Esophagus muscularis mucosa (tissue), 4 donors: ENCODE data around the gene SLC22A3. TPM values are rescaled to one million over a fixed set of nuclear protein-coding genes. Genes with fewer than 3 reads are reported as not detected.
A peak's percentile ranks its signal among the peaks of the same experiment; 100 is the strongest.

Experiments used
- DNase-seq: peaks from one replicate; pipeline ENCODE4 v3.0.0-alpha.2; 2017; ENCODE audit errors: extremely low spot score
- H3K27ac ChIP-seq, 4 donors: fragments of 200-600 bp; sonication (generic); replicated peaks in 1 of 4; 1 replicate in 3 of 4; 2 replicates in 1 of 4; pipeline ENCODE4 v1.5.1; 2016 to 2019; ENCODE audit warnings: mild to moderate bottlenecking in 1 of 4
- H3K27me3 ChIP-seq, 4 donors: fragments of 200-600 bp; sonication (generic); one replicate each; pipeline versions ENCODE4 v1.5.1 to v1.6.0; 2016 to 2019
- H3K36me3 ChIP-seq, 4 donors: fragments of 200-600 bp; sonication (generic); one replicate each; pipeline ENCODE4 v1.5.1; 2016 to 2019
- H3K4me1 ChIP-seq, 4 donors: fragments of 200-600 bp; sonication (generic); one replicate each; pipeline ENCODE4 v1.5.1; 2016 to 2019
- H3K4me3 ChIP-seq, 4 donors: fragments of 200-600 bp; sonication (generic); 1 replicate in 2 of 4; 2 replicates in 2 of 4; pipeline ENCODE4 v1.5.1; 2016 to 2019; ENCODE audit warnings: mild to moderate bottlenecking in 4 of 4, moderate library complexity in 1 of 4
- H3K9me3 ChIP-seq, 4 donors: fragments of 200-600 bp; sonication (generic); 1 replicate in 3 of 4; 2 replicates in 1 of 4; pipeline ENCODE4 v1.5.1; 2016 to 2019
- CTCF ChIP-seq, 3 experiments: fragments of 200-600 bp in 2 of 3; fragments of 450-650 bp in 1 of 3; sonication (generic) in 2 of 3; IDR thresholded peaks; one replicate each; pipeline ENCODE4 v1.5.1; 2017 to 2019; ENCODE audit warnings: antibody characterized with exemption in 3 of 3, mild to moderate bottlenecking in 2 of 3, moderate library complexity in 1 of 3
- EP300 ChIP-seq: sonication (generic); formaldehyde crosslinking; IDR thresholded peaks from one replicate; pipeline ENCODE4 v1.6.1; 2017; ENCODE audit warnings: antibody characterized with exemption
- POLR2A ChIP-seq: fragments of 450-650 bp; IDR thresholded peaks from one replicate; pipeline ENCODE4 v1.6.1; 2017; ENCODE audit warnings: antibody characterized with exemption, moderate library complexity, mild to moderate bottlenecking, low read depth
- POLR2AphosphoS5 ChIP-seq, 2 donors: sonication (generic); formaldehyde crosslinking; IDR thresholded peaks; one replicate each; pipeline ENCODE4 v1.6.1; 2017; ENCODE audit warnings: antibody characterized with exemption in 2 of 2
- WGBS: methylation state at CpG from one replicate; pipeline ENCODE4 v1.1.5; 2018; 5-methylcytosine and 5-hydroxymethylcytosine counted together
- intact Hi-C: fragments of 100-400 bp; cut with DNase I; formaldehyde crosslinking; loops from one replicate; pipeline ENCODE4 v1.15.1; 2023
- total RNA-seq, 4 donors: library from RNA; depleted of rRNA; stranded (reverse); fragments of >200 nt; gene quantifications; one replicate each; pipeline versions ENCODE4 v1.1.0 to v1.2.1, GENCODE V29; 2016

SLC22A3 gene
- total RNA-seq, 4 donors from 2014 or later: 16.8 to 20.4 (median 18.9) TPM

- peaks cover 7 to 44% (median 23%) of the 10 kb centered on the region in 4 donors for H3K4me1 ChIP-seq
- no peak for DNase-seq
- TF ChIP-seq CTCF (IDR thresholded peaks at IDR 0.05) (no peak), EP300 (no peak), POLR2A (no peak)
- H3K4me3 ChIP-seq: no peak overlapping the region
- 93% methylated on average over 1 of the region's 1 CpG for WGBS
- H3K9me3 ChIP-seq: no peaks in the 10 kb centered on the region
- intact Hi-C loops: no loop called here
- no peaks in the 10 kb centered on the region for H3K27me3 ChIP-seq
- no peaks in the 10 kb centered on the region for H3K36me3 ChIP-seq
- no peak overlapping the region for H3K27ac ChIP-seq
Measured at GRCh38 chr6:160396292-160396691, 48.1 kb downstream of the SLC22A3 start.

DNA sequence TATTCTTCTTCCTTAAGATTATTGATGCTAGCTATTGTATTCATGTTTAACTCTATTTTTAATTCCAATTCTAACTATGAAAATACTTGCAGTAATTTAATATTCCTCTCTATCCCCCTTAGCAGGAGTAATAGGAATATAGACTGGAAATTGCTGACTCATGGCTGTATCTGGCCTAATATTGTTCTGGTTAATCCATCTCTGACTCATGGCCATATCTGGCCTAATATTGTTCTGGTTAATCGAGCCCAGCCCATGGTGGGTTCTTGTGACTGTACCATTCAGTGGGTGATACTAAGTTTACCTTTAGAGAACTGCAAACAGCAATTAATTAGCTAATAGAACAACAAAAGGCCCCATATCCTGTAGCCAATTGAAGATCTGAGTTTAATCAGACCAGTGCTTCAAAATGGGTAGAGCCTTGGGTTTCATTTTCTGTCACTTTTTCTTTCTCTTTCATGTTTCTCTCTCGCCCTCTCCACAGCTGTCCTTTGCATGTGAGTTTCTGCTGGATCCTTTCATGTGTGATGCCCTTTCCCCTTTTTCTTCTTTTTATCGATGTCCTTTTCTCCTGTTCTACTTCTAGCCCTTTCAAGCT, 50.6 kb downstream of the SLC22A3 start:
- Histone ChIP-seq H3K9me3 (no peaks in the 10 kb centered on the region), H3K27ac (no peak overlapping the region), H3K27me3 (no peaks in the 10 kb centered on the region), H3K4me3 (no peak overlapping the region), H3K36me3 (no peaks in the 10 kb centered on the region), H3K4me1 (peaks cover 0 to 35% (median 14%) of the 10 kb centered on the region in 4 donors)
- 86% methylated on average over 3 of the region's 3 CpGs for WGBS
- TF ChIP-seq CTCF (IDR thresholded peaks at IDR 0.05) (no peak), EP300 (no peak), POLR2AphosphoS5 (IDR thresholded peaks at IDR 0.05) (no peak), POLR2A (no peak)
- intact Hi-C loops: no loop called here
- DNase-seq: no peak

- 65% methylated on average over 2 of the region's 2 CpGs for WGBS
- Histone ChIP-seq H3K27me3 (no peaks in the 10 kb centered on the region), H3K4me1 (peaks cover 0 to 29% (median 9%) of the 10 kb centered on the region in 4 donors), H3K9me3 (no peaks in the 10 kb centered on the region), H3K27ac (peak overlapping the region; percentile 14 to 70 (median 60)), H3K4me3 (no peak overlapping the region), H3K36me3 (no peaks in the 10 kb centered on the region)
- DNase-seq: no peak
- peak in 1 of 2 donors; percentile 66 for TF ChIP-seq POLR2AphosphoS5 (IDR thresholded peaks at IDR 0.05)
- peak; percentile 10 for TF ChIP-seq EP300
- no peak for TF ChIP-seq CTCF (IDR thresholded peaks at IDR 0.05)
- intact Hi-C loops: no loop called here
Measured at GRCh38 chr6:160400446-160400845, 52.3 kb downstream of the SLC22A3 start.

- H3K9me3 ChIP-seq: no peaks in the 10 kb centered on the region
- intact Hi-C loops: no loop called here
- 67% methylated on average over 5 of the region's 5 CpGs for WGBS
- no peaks in the 10 kb centered on the region for H3K27me3 ChIP-seq
- H3K4me3 ChIP-seq: no peak overlapping the region
- DNase-seq: no peak
- TF ChIP-seq EP300 (no peak), CTCF (IDR thresholded peaks at IDR 0.05) (no peak), POLR2AphosphoS5 (IDR thresholded peaks at IDR 0.05) (no peak), POLR2A (no peak)
- no peaks in the 10 kb centered on the region for H3K4me1 ChIP-seq
- no peaks in the 10 kb centered on the region for H3K36me3 ChIP-seq
- H3K27ac ChIP-seq: no peak overlapping the region
Measured at GRCh38 chr6:160408528-160408927, 60.4 kb downstream of the SLC22A3 start.

- H3K4me1 ChIP-seq: no peaks in the 10 kb centered on the region
- DNase-seq: peak; percentile 31
- no peak overlapping the region for H3K27ac ChIP-seq
Measured at GRCh38 chr6:160412993-160413392, 64.8 kb downstream of the SLC22A3 start.

More at GRCh38 chr6:160412993-160413392, 64.8 kb downstream of the SLC22A3 start:
- H3K4me3 ChIP-seq: no peak overlapping the region
- no peaks in the 10 kb centered on the region for H3K9me3 ChIP-seq
- H3K27me3 ChIP-seq: no peaks in the 10 kb centered on the region
- no peak for TF ChIP-seq POLR2AphosphoS5 (IDR thresholded peaks at IDR 0.05)
- no peak for TF ChIP-seq EP300
- no peak for TF ChIP-seq CTCF (IDR thresholded peaks at IDR 0.05)
- no peak for TF ChIP-seq POLR2A
- WGBS: 82% methylated on average over 2 of the region's 2 CpGs
- intact Hi-C loops: no loop called here
- H3K36me3 ChIP-seq: no peaks in the 10 kb centered on the region
